Activated T-helper 2 cell treated with anti-CD3 and anti-CD28 coated beads, Interferon-gamma antibody, Interleukin-2, Interleukin-4, amounts not matched to agents 10 μg/mL and 5 μg/mL and 100 μg/mL, durations not matched to agents 14 hours and 24 hours and 36 hours (primary cell): ENCODE data around the gene HOXA11. TPM values are rescaled to one million over a fixed set of nuclear protein-coding genes. Genes with fewer than 3 reads are reported as not detected.

Experiments used
- DNase-seq: peaks from one replicate; pipeline ENCODE4 v3.0.0; 2021; ENCODE audit warnings: low spot score
- H3K27ac Mint-ChIP-seq: one replicate; pipeline ENCODE4 v1.8.0; 2021; ENCODE audit warnings: mixed read lengths
- H3K27me3 Mint-ChIP-seq: one replicate; pipeline ENCODE4 v1.8.0; 2021; ENCODE audit warnings: low read depth, mixed read lengths
- H3K36me3 Mint-ChIP-seq: one replicate; pipeline ENCODE4 v1.8.0; 2021; ENCODE audit warnings: low read depth, mixed read lengths
- H3K4me1 Mint-ChIP-seq: one replicate; pipeline ENCODE4 v1.8.0; 2021; ENCODE audit warnings: low read depth, mixed read lengths
- H3K4me3 Mint-ChIP-seq: one replicate; pipeline ENCODE4 v1.8.0; 2021; ENCODE audit warnings: low read depth, mild to moderate bottlenecking, moderate library complexity, mixed read lengths
- H3K9me3 Mint-ChIP-seq: one replicate; pipeline ENCODE4 v1.8.0; 2021; ENCODE audit warnings: mixed read lengths
- intact Hi-C: fragments of 100-400 bp; cut with micrococcal nuclease; formaldehyde crosslinking; loops from one replicate; pipeline ENCODE4 v1.15.1; 2023
- total RNA-seq: library from RNA; stranded (reverse); gene quantifications from 2 replicates; pipeline ENCODE4 v1.2.3, GENCODE V29; 2022

HOXA11 gene
- total RNA-seq, 1 donor from 2014 or later = not detected

- peaks cover 4% of the 10 kb centered on the region for H3K36me3 Mint-ChIP-seq
- peak overlapping the region; percentile 60 for H3K4me3 Mint-ChIP-seq
- H3K4me1 Mint-ChIP-seq = peaks cover 17% of the 10 kb centered on the region
- intact Hi-C loops = loop anchor here (2.0 to 10.0 kb wide), 4 partner anchors 14 to 1804 kb away; partner anchors contain the start of genes HOXA9 and TRIL
- no peak overlapping the region for H3K27ac Mint-ChIP-seq
- peak; percentile 55 for DNase-seq
- peaks cover 88% of the 10 kb centered on the region for H3K27me3 Mint-ChIP-seq
- H3K9me3 Mint-ChIP-seq = no peaks in the 10 kb centered on the region
Observed at GRCh38 chr7:27150568-27151340, 34.3 kb downstream of the HOXA11 start.

GRCh38 chr7:27149842-27150567 lies 35.0 kb downstream of the HOXA11 start:
- DNase-seq = no peak
- no peaks in the 10 kb centered on the region for H3K9me3 Mint-ChIP-seq
- peaks cover 13% of the 10 kb centered on the region for H3K4me1 Mint-ChIP-seq
- H3K4me3 Mint-ChIP-seq = no peak overlapping the region
- H3K27ac Mint-ChIP-seq = no peak overlapping the region
- peaks cover 3% of the 10 kb centered on the region for H3K36me3 Mint-ChIP-seq
- H3K27me3 Mint-ChIP-seq = peaks cover 80% of the 10 kb centered on the region
- intact Hi-C loops = loop anchor here (2.0 to 10.0 kb wide), 4 partner anchors 15 to 1805 kb away; partner anchors contain the start of genes HOXA9 and TRIL

- Mint-ChIP-seq H3K9me3 (no peaks in the 10 kb centered on the region), H3K36me3 (no peaks in the 10 kb centered on the region), H3K4me1 (peaks cover 10% of the 10 kb centered on the region), H3K27ac (no peak overlapping the region), H3K27me3 (peaks cover 70% of the 10 kb centered on the region), H3K4me3 (no peak overlapping the region)
- DNase-seq = no peak
- intact Hi-C loops = no loop called here
Observed at GRCh38 chr7:27148756-27149641, 36.0 kb downstream of the HOXA11 start.

GRCh38 chr7:27148031-27148755 lies 36.8 kb downstream of the HOXA11 start:
- intact Hi-C loops = no loop called here
- Mint-ChIP-seq H3K4me3 (no peak overlapping the region), H3K27ac (no peak overlapping the region), H3K27me3 (peaks cover 62% of the 10 kb centered on the region), H3K36me3 (no peaks in the 10 kb centered on the region), H3K9me3 (no peaks in the 10 kb centered on the region), H3K4me1 (peaks cover 10% of the 10 kb centered on the region)
- DNase-seq = no peak

GRCh38 chr7:27147199-27148030 lies 37.6 kb downstream of the HOXA11 start, which contains the start of gene HOXA6:
HOXA6 (minus strand) TSS chr7:27147774; CDS start chr7:27147749, 25 bp downstream.
- intact Hi-C loops = no loop called here
- peaks cover 57% of the 10 kb centered on the region for H3K27me3 Mint-ChIP-seq
- no peak for DNase-seq
- H3K36me3 Mint-ChIP-seq = no peaks in the 10 kb centered on the region
- H3K27ac Mint-ChIP-seq = no peak within 1 kb of the TSS
- no peaks in the 10 kb centered on the region for H3K9me3 Mint-ChIP-seq
- H3K4me3 Mint-ChIP-seq = no peak within 1 kb of the TSS
- H3K4me1 Mint-ChIP-seq = peaks cover 10% of the 10 kb centered on the region

- no peaks in the 10 kb centered on the region for H3K9me3 Mint-ChIP-seq
- peaks cover 8% of the 10 kb centered on the region for H3K4me1 Mint-ChIP-seq
- no peak for DNase-seq
- intact Hi-C loops = no loop called here
- no peak overlapping the region for H3K4me3 Mint-ChIP-seq
- no peaks in the 10 kb centered on the region for H3K36me3 Mint-ChIP-seq
- H3K27me3 Mint-ChIP-seq = peaks cover 50% of the 10 kb centered on the region
- no peak overlapping the region for H3K27ac Mint-ChIP-seq
Observed at GRCh38 chr7:27146491-27147198, 38.4 kb downstream of the HOXA11 start.

- Mint-ChIP-seq H3K4me3 (no peak overlapping the region), H3K4me1 (peaks cover 3% of the 10 kb centered on the region), H3K36me3 (no peaks in the 10 kb centered on the region), H3K27ac (no peak overlapping the region), H3K9me3 (no peaks in the 10 kb centered on the region), H3K27me3 (peaks cover 45% of the 10 kb centered on the region)
- intact Hi-C loops = no loop called here
- DNase-seq = no peak
Observed at GRCh38 chr7:27145914-27146412, 39.1 kb downstream of the HOXA11 start.

GRCh38 chr7:27145165-27145913 lies 39.7 kb downstream of the HOXA11 start:
- H3K27me3 Mint-ChIP-seq = peaks cover 40% of the 10 kb centered on the region

GRCh38 chr7:27144781-27145164 lies 40.3 kb downstream of the HOXA11 start:
- peaks cover 35% of the 10 kb centered on the region for H3K27me3 Mint-ChIP-seq
- DNase-seq = no peak
- H3K27ac Mint-ChIP-seq = no peak overlapping the region
- intact Hi-C loops = no loop called here
- H3K9me3 Mint-ChIP-seq = no peaks in the 10 kb centered on the region
- H3K36me3 Mint-ChIP-seq = no peaks in the 10 kb centered on the region
- H3K4me3 Mint-ChIP-seq = no peak overlapping the region
- peaks cover 2% of the 10 kb centered on the region for H3K4me1 Mint-ChIP-seq

More at GRCh38 chr7:27145165-27145913, 39.7 kb downstream of the HOXA11 start:
- peaks cover 2% of the 10 kb centered on the region for H3K4me1 Mint-ChIP-seq
- H3K36me3 Mint-ChIP-seq = no peaks in the 10 kb centered on the region
- DNase-seq = no peak
- intact Hi-C loops = no loop called here
- H3K9me3 Mint-ChIP-seq = no peaks in the 10 kb centered on the region
- no peak overlapping the region for H3K27ac Mint-ChIP-seq
- no peak overlapping the region for H3K4me3 Mint-ChIP-seq

- Mint-ChIP-seq H3K27me3 (peaks cover 28% of the 10 kb centered on the region), H3K9me3 (no peaks in the 10 kb centered on the region), H3K4me3 (no peak overlapping the region), H3K36me3 (no peaks in the 10 kb centered on the region), H3K27ac (no peak overlapping the region), H3K4me1 (peaks cover 2% of the 10 kb centered on the region)
- intact Hi-C loops = no loop called here
- no peak for DNase-seq
Observed at GRCh38 chr7:27143950-27144780, 40.9 kb downstream of the HOXA11 start.
